OCI-LY7 (cell line): Measurements from ENCODE around the gene ENPP7.

Source experiments
- CTCF ChIP-seq: fragments of 200-600 bp; sonication (generic); conservative IDR thresholded peaks from 2 replicates; pipeline ENCODE4 v1.5.1; 2014; ENCODE audit warnings: mild to moderate bottlenecking, antibody characterized with exemption, low read length, moderate library complexity, mixed read lengths
- EZH2phosphoT487 ChIP-seq: fragments of 200-600 bp; sonication (generic); IDR thresholded peaks from 2 replicates; pipeline ENCODE4 v1.6.1; 2018; ENCODE audit warnings: low read depth, borderline replicate concordance, mild to moderate bottlenecking, mixed run types, antibody characterized with exemption, low read length, moderate library complexity, mixed read lengths

GRCh38 chr17:79741751-79742588, 11.2 kb downstream of the ENPP7 start:
- peak; percentile 98 for TF ChIP-seq CTCF
- no peak for TF ChIP-seq EZH2phosphoT487
